Cardiac muscle cell (in vitro differentiated cells and primary cell): ENCODE results near the gene ZKSCAN3. TPM values are rescaled to one million over a fixed set of nuclear protein-coding genes. Genes with fewer than 3 reads are reported as not detected.

Experiments
- DNase-seq, 2 donors: peaks; one replicate each; pipeline versions ENCODE4 v3.0.0 to v3.0.0-alpha.2; 2010 to 2017; ENCODE audit warnings: low read depth in 1 of 2, low spot score in 1 of 2
- H3K27ac ChIP-seq: fragments of 200-600 bp; sonication (generic); 2 replicates; pipeline ENCODE4 v1.5.1; 2016
- H3K27me3 ChIP-seq: fragments of 200-600 bp; sonication (generic); 2 replicates; pipeline ENCODE4 v1.6.0; 2016; ENCODE audit warnings: control low read depth
- H3K36me3 ChIP-seq: fragments of 200-600 bp; sonication (generic); 2 replicates; pipeline ENCODE4 v1.5.1; 2016; ENCODE audit warnings: control low read depth
- H3K4me1 ChIP-seq: fragments of 200-600 bp; sonication (generic); 2 replicates; pipeline ENCODE4 v1.8.1; 2017; ENCODE audit warnings: low read depth, mild to moderate bottlenecking, mixed run types
- H3K4me3 ChIP-seq: fragments of 200-600 bp; sonication (generic); 2 replicates; pipeline ENCODE4 v1.5.1; 2016; ENCODE audit warnings: mild to moderate bottlenecking
- H3K9me3 ChIP-seq: fragments of 200-600 bp; sonication (generic); 2 replicates; pipeline ENCODE4 v1.5.1; 2017; ENCODE audit warnings: low read depth, mild to moderate bottlenecking, control low read depth
- CTCF ChIP-seq: IDR thresholded peaks from 2 replicates; pipeline ENCODE4 v1.5.1; 2012; ENCODE audit warnings: low read depth, mild to moderate bottlenecking, low read length
- polyA plus RNA-seq: library from polyadenylated mRNA; unstranded; fragments of >200 nt; fragmentation: Nextera tagmentation; extraction: Ambion mirVana; gene quantifications from 2 replicates; pipeline ENCODE4 v1.2.1, GENCODE V29; 2016
- total RNA-seq: library from RNA; depleted of rRNA; stranded (reverse); fragments of >200 nt; gene quantifications from 2 replicates; pipeline ENCODE4 v1.2.3, GENCODE V29; 2016

Gene ZKSCAN3
- total and polyA plus RNA-seq, 2 experiments from 2014 or later, result 7.8 to 13.3 TPM

DNA sequence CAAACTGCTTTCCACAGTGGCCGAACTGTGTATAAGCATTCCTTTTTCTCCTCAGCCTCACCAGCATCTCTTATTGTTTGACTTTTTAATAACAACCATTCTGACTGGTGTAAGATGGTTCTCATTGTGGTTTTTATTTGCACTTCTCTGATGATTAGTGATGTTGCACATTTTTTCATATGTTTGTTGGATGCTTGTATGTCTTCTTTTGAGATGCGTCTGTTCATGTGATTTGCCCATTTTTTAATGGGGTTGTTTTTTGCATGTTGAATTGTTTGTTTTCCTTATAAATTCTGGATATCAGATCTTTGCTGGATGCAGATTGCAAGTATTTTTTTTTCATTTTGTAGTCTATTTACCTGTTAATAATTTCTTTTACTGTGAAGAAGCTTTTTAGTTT is 61.0 kb downstream of the ZKSCAN3 start:
- no peaks in the 10 kb centered on the region for H3K27me3 ChIP-seq
- DNase-seq, result no peak
- no peaks in the 10 kb centered on the region for H3K4me1 ChIP-seq

DNA sequence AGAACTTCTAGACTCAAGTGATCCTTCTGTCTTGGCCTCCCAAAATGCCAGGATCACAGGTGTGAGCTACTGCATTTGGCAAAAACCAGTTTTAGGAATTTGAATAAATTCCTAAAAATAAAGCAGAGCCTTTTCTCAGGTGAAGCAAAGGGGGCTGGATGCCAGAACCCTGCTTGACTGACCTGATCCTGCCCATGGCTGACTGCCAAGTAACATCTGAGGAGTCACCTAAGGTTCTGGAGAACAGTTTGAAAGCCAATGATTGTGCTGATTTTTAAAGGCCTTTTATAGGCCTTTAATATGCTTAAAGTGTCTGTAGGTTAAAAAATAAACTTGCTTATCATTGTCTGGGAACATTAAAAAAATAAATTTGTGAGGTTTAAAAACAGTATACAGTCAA is 63.9 kb downstream of the ZKSCAN3 start:
- no peak for TF ChIP-seq CTCF
- H3K27me3 ChIP-seq, result no peaks in the 10 kb centered on the region
- H3K4me3 ChIP-seq, result no peak overlapping the region
- no peaks in the 10 kb centered on the region for H3K4me1 ChIP-seq
- no peaks in the 10 kb centered on the region for H3K36me3 ChIP-seq
- DNase-seq, result no peak
- H3K27ac ChIP-seq, result no peak overlapping the region
- no peaks in the 10 kb centered on the region for H3K9me3 ChIP-seq

More for the DNA sequence above, 61.0 kb downstream of the ZKSCAN3 start:
- no peak overlapping the region for H3K27ac ChIP-seq
- TF ChIP-seq CTCF, result no peak
- no peaks in the 10 kb centered on the region for H3K36me3 ChIP-seq
- H3K4me3 ChIP-seq, result no peak overlapping the region
- H3K9me3 ChIP-seq, result no peaks in the 10 kb centered on the region

Other genes with a start within 250 kb of the ZKSCAN3 start
- gene ZSCAN16, start 225.3 kb upstream of the ZKSCAN3 start, total RNA-seq, result 7.4 and 10.3 TPM in 2 replicates
- gene ZSCAN16, start 225.3 kb upstream of the ZKSCAN3 start, polyA plus RNA-seq, result 7.4 and 9.3 TPM in 2 replicates
- 24.8 and 58.3 TPM in 2 replicates for gene ZKSCAN8, start 208.1 kb upstream of the ZKSCAN3 start, total RNA-seq
- gene ZKSCAN8, start 208.1 kb upstream of the ZKSCAN3 start, polyA plus RNA-seq, result 11.0 and 16.2 TPM in 2 replicates
- 18.6 and 21.8 TPM in 2 replicates for gene ZSCAN9, start 124.7 kb upstream of the ZKSCAN3 start, total RNA-seq
- 14.4 and 15.4 TPM in 2 replicates for gene ZSCAN9, start 124.7 kb upstream of the ZKSCAN3 start, polyA plus RNA-seq
- gene ZKSCAN4, start 97.7 kb upstream of the ZKSCAN3 start, total RNA-seq, result 7.9 and 8.4 TPM in 2 replicates
- gene ZKSCAN4, start 97.7 kb upstream of the ZKSCAN3 start, polyA plus RNA-seq, result 6.8 and 7.1 TPM in 2 replicates
- not detected in 2 replicates for gene NKAPL, start 90.7 kb upstream of the ZKSCAN3 start, total RNA-seq
- not detected in 2 replicates for gene NKAPL, start 90.7 kb upstream of the ZKSCAN3 start, polyA plus RNA-seq
- 23.7 and 37.9 TPM in 2 replicates for gene ZSCAN26, start 82.8 kb upstream of the ZKSCAN3 start, total RNA-seq
- 20.2 and 25.3 TPM in 2 replicates for gene ZSCAN26, start 82.8 kb upstream of the ZKSCAN3 start, polyA plus RNA-seq
- gene PGBD1, start 68.4 kb upstream of the ZKSCAN3 start, total RNA-seq, result 7.5 and 8.2 TPM in 2 replicates
- 6.0 and 8.2 TPM in 2 replicates for gene PGBD1, start 68.4 kb upstream of the ZKSCAN3 start, polyA plus RNA-seq
- 5.0 and 8.1 TPM in 2 replicates for gene ZSCAN31, start 13.8 kb upstream of the ZKSCAN3 start, total RNA-seq
- 3.8 and 6.8 TPM in 2 replicates for gene ZSCAN31, start 13.8 kb upstream of the ZKSCAN3 start, polyA plus RNA-seq
- gene ZSCAN12, start 49.8 kb downstream of the ZKSCAN3 start, total RNA-seq, result 7.6 and 12.0 TPM in 2 replicates
- 7.0 and 7.3 TPM in 2 replicates for gene ZSCAN12, start 49.8 kb downstream of the ZKSCAN3 start, polyA plus RNA-seq
- 6.9 and 11.3 TPM in 2 replicates for gene ZSCAN23, start 93.5 kb downstream of the ZKSCAN3 start, total RNA-seq
- gene ZSCAN23, start 93.5 kb downstream of the ZKSCAN3 start, polyA plus RNA-seq, result 0.90 and 4.9 TPM in 2 replicates
- gene GPX6, start 165.8 kb downstream of the ZKSCAN3 start, total RNA-seq, result not detected in 2 replicates
- gene GPX6, start 165.8 kb downstream of the ZKSCAN3 start, polyA plus RNA-seq, result not detected in 2 replicates
- 0.30 and 1.1 TPM in 2 replicates for gene GPX5, start 175.9 kb downstream of the ZKSCAN3 start, total RNA-seq
- gene GPX5, start 175.9 kb downstream of the ZKSCAN3 start, polyA plus RNA-seq, result 0.92 and 3.6 TPM in 2 replicates